HG03064 (cell line): Measurements from ENCODE around the gene CNPY3.

ENCODE experiments used
- ATAC-seq: cut with Tn5 transposase; IDR thresholded peaks from one replicate; pipeline ENCODE4 v1.9.1; 2021; ENCODE audit warnings: low read depth; ENCODE audit not compliant: unreplicated experiment

CNPY3 gene

GRCh38 chr6:42958125-42958524 is 28.8 kb downstream of the CNPY3 start:
- no peak for ATAC-seq

- ATAC-seq = no peak
These were observed 30.6 kb downstream of the CNPY3 start for GRCh38 chr6:42959917-42960242.

- no peak for ATAC-seq
These were observed 31.2 kb downstream of the CNPY3 start, which contains the start of gene GNMT for GRCh38 chr6:42960243-42961019. GNMT (plus strand) TSS chr6:42960754; CDS start chr6:42960768, 14 bp downstream.

- no peak for ATAC-seq
These were observed 31.8 kb downstream of the CNPY3 start for GRCh38 chr6:42961020-42961470.

- no peak for ATAC-seq
These were observed 32.8 kb downstream of the CNPY3 start for GRCh38 chr6:42962096-42962495.

- no peak for ATAC-seq
These were observed 33.4 kb downstream of the CNPY3 start for GRCh38 chr6:42962502-42963178.

GRCh38 chr6:42963179-42963854 is 34.0 kb downstream of the CNPY3 start:
- ATAC-seq = no peak

- ATAC-seq = no peak
These were observed 34.8 kb downstream of the CNPY3 start for GRCh38 chr6:42963855-42964605.

- ATAC-seq = no peak
These were observed 37.3 kb downstream of the CNPY3 start for GRCh38 chr6:42966571-42966970.

- no peak for ATAC-seq
These were observed 37.9 kb downstream of the CNPY3 start for GRCh38 chr6:42967228-42967627.

- ATAC-seq = no peak
These were observed 38.9 kb downstream of the CNPY3 start for GRCh38 chr6:42968126-42968701.

GRCh38 chr6:42968783-42969182 is 39.5 kb downstream of the CNPY3 start:
- no peak for ATAC-seq

GRCh38 chr6:42969431-42969830 is 40.2 kb downstream of the CNPY3 start:
- ATAC-seq = no peak

GRCh38 chr6:42969934-42970333 is 40.7 kb downstream of the CNPY3 start:
- ATAC-seq = no peak

GRCh38 chr6:42970871-42971612 is 41.8 kb downstream of the CNPY3 start:
- no peak for ATAC-seq

GRCh38 chr6:42971746-42972327 is 42.6 kb downstream of the CNPY3 start:
- no peak for ATAC-seq

GRCh38 chr6:42973926-42974325 is 44.6 kb downstream of the CNPY3 start:
- no peak for ATAC-seq

GRCh38 chr6:42974919-42975505 is 45.7 kb downstream of the CNPY3 start:
- no peak for ATAC-seq

GRCh38 chr6:42978487-42978838 is 49.2 kb downstream of the CNPY3 start:
- no peak for ATAC-seq
